Measurements from ENCODE around the gene TCF12. TPM values are rescaled to one million over a fixed set of nuclear protein-coding genes. Genes with fewer than 3 reads are reported as not detected.

Gene TCF12
- total RNA-seq, 1 experiment from 2014 or later, result 102 TPM

GRCh38 chr15:57228395-57228794 is 310.0 kb downstream of the TCF12 start:
- H3K4me3 ChIP-seq (ENCODE audit: low read depth in 2 of 2, low read length in 2 of 2), result no peak overlapping the region
- ChIA-PET CTCF (no interaction called here), POLR2A (interaction anchor here (0.5 kb wide), 1 partner anchor 297 kb away, joined by 3 read pairs; no protein-coding TSS in a partner anchor)
- in situ Hi-C loops (cut with HindIII; ENCODE audit: low pct_unique_long_range_greater_than_20kb, low sequenced_read_pairs), result no loop called here
- H3K36me3 ChIP-seq (ENCODE audit: control insufficient read depth, insufficient read depth, low read length), result no peaks in the 10 kb centered on the region; the same call in 1 of the 2 replicates
- no peaks in the 10 kb centered on the region for H3K27me3 ChIP-seq (ENCODE audit: control insufficient read depth, insufficient read depth, low read length)
- BruUV-seq (replicated peaks), result no TSS peak
- DNase-seq (ENCODE audit: low read depth, low spot score), result no peak
- no peaks in the 10 kb centered on the region; the same call in 1 of the 2 replicates for H3K4me1 ChIP-seq (ENCODE audit: control insufficient read depth, insufficient read depth, low read length)
- no peak for ATAC-seq
- intact Hi-C loops (cut with micrococcal nuclease; ENCODE audit: unreplicated experiment), result no loop called here
- TF ChIP-seq REST (IDR thresholded peaks at IDR 0.05; ENCODE audit: insufficient read depth in 1 of 2, low read depth in 2 of 2, low read length in 1 of 2) (no peak), TCF7L2 (IDR thresholded peaks at IDR 0.05; ENCODE audit: low read depth, low read length) (no peak), SIN3A (IDR thresholded peaks at IDR 0.05; ENCODE audit: borderline replicate concordance, insufficient read depth, low read depth, low read length) (no peak), CTCF (IDR thresholded peaks at IDR 0.05) (no peak), POLR2AphosphoS5 (IDR thresholded peaks at IDR 0.05; ENCODE audit: low read depth, low read length) (no peak)
- H3K27ac ChIP-seq (ENCODE audit: low read length), result no peak overlapping the region
- no peaks in the 10 kb centered on the region for H3K9me3 ChIP-seq (ENCODE audit: control insufficient read depth, insufficient read depth, low read depth, low read length)

- no peak for TF ChIP-seq SIN3A (IDR thresholded peaks at IDR 0.05; ENCODE audit: borderline replicate concordance, insufficient read depth, low read depth, low read length)
- no peak for TF ChIP-seq POLR2AphosphoS5 (IDR thresholded peaks at IDR 0.05; ENCODE audit: low read depth, low read length)
- TF ChIP-seq REST (IDR thresholded peaks at IDR 0.05; ENCODE audit: insufficient read depth in 1 of 2, low read depth in 2 of 2, low read length in 1 of 2), result no peak
- no peak for TF ChIP-seq TCF7L2 (IDR thresholded peaks at IDR 0.05; ENCODE audit: low read depth, low read length)
- no peak for TF ChIP-seq CTCF (IDR thresholded peaks at IDR 0.05)
- ChIA-PET CTCF (no interaction called here), POLR2A (interaction anchor here (0.5 kb wide), 1 partner anchor 298 kb away, joined by 3 read pairs; no protein-coding TSS in a partner anchor)
- intact Hi-C loops (cut with micrococcal nuclease; ENCODE audit: unreplicated experiment) (no loop called here), in situ Hi-C loops (cut with HindIII; ENCODE audit: low pct_unique_long_range_greater_than_20kb, low sequenced_read_pairs) (no loop called here)
- Histone ChIP-seq H3K27ac (ENCODE audit: low read length) (no peak overlapping the region), H3K27me3 (ENCODE audit: control insufficient read depth, insufficient read depth, low read length) (no peaks in the 10 kb centered on the region), H3K4me1 (ENCODE audit: control insufficient read depth, insufficient read depth, low read length) (no peaks in the 10 kb centered on the region; the same call in 1 of the 2 replicates), H3K36me3 (ENCODE audit: control insufficient read depth, insufficient read depth, low read length) (peaks cover 2% of the 10 kb centered on the region; the same call in 1 of the 2 replicates), H3K9me3 (ENCODE audit: control insufficient read depth, insufficient read depth, low read depth, low read length) (no peaks in the 10 kb centered on the region), H3K4me3 (ENCODE audit: low read depth in 2 of 2, low read length in 2 of 2) (no peak overlapping the region)
- ATAC-seq (no peak), DNase-seq (ENCODE audit: low read depth, low spot score) (no peak)
- BruUV-seq (replicated peaks), result no TSS peak
These were observed 310.6 kb downstream of the TCF12 start for GRCh38 chr15:57229051-57229450.
